ENCODE data around the gene SLC6A17.

The SLC6A17 gene

GRCh38 chr1:110161849-110162248 lies 11.6 kb downstream of the SLC6A17 start:
- no peak for TF ChIP-seq ZFX (IDR thresholded peaks at IDR 0.05; ENCODE audit: borderline replicate concordance)
- TF ChIP-seq, protein P1, sequence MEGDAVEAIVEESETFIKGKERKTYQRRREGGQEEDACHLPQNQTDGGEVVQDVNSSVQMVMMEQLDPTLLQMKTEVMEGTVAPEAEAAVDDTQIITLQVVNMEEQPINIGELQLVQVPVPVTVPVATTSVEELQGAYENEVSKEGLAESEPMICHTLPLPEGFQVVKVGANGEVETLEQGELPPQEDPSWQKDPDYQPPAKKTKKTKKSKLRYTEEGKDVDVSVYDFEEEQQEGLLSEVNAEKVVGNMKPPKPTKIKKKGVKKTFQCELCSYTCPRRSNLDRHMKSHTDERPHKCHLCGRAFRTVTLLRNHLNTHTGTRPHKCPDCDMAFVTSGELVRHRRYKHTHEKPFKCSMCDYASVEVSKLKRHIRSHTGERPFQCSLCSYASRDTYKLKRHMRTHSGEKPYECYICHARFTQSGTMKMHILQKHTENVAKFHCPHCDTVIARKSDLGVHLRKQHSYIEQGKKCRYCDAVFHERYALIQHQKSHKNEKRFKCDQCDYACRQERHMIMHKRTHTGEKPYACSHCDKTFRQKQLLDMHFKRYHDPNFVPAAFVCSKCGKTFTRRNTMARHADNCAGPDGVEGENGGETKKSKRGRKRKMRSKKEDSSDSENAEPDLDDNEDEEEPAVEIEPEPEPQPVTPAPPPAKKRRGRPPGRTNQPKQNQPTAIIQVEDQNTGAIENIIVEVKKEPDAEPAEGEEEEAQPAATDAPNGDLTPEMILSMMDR (IDR thresholded peaks at IDR 0.05), result no peak

DNA sequence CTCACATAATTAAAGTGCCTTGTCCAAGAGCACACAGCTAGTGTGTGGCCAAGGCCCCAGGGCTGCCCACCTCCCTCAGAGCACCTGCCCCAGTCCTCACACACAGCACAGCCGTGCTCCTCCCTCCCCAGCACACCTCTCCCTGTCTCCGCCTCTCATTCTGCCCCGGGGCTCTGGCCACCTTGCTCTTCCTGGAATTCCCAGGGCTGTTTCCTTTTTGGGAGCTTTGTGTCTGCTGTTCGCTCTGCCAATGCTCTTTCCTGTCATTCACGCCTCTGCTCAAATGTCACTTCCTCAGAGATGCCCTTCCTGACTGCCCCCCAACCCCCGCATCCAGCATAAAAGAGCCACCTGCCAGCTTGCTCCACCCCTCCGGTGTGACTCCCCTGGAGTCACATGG lies 13.3 kb downstream of the SLC6A17 start:
- no peak overlapping the region for H3K27ac ChIP-seq

More at GRCh38 chr1:110161849-110162248, 11.6 kb downstream of the SLC6A17 start:
- H3K27ac ChIP-seq, result no peak overlapping the region

GRCh38 chr1:110164725-110165350 lies 14.5 kb downstream of the SLC6A17 start:
- TF ChIP-seq ZFX (IDR thresholded peaks at IDR 0.05; ENCODE audit: borderline replicate concordance), result no peak
- TF ChIP-seq, protein P1 (IDR thresholded peaks at IDR 0.05), result no peak
- H3K27ac ChIP-seq, result no peak overlapping the region

More for the DNA sequence above, 13.3 kb downstream of the SLC6A17 start:
- TF ChIP-seq, protein P1 (IDR thresholded peaks at IDR 0.05), result no peak
- no peak for TF ChIP-seq ZFX (IDR thresholded peaks at IDR 0.05; ENCODE audit: borderline replicate concordance)

GRCh38 chr1:110165761-110166231 lies 15.5 kb downstream of the SLC6A17 start:
- TF ChIP-seq ZFX (IDR thresholded peaks at IDR 0.05; ENCODE audit: borderline replicate concordance), result no peak
- TF ChIP-seq, protein P1 (IDR thresholded peaks at IDR 0.05), result no peak
- H3K27ac ChIP-seq, result no peak overlapping the region; the same call in 1 of the 2 replicates

DNA sequence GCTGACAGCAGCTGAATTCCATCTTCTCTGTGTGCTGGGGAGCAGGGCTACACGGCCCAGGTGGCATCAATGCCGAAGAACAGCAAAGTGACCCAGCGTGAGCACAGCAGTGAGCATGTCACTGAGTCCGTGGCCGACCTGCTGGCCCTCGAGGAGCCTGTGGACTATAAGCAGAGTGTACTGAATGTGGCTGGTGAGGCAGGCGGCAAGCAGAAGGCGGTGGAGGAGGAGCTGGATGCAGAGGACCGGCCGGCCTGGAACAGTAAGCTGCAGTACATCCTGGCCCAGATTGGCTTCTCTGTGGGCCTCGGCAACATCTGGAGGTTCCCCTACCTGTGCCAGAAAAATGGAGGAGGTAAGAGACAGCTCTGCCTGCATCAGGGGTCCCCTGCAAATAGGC lies 16.6 kb downstream of the SLC6A17 start:
- no peak overlapping the region for H3K27ac ChIP-seq
- TF ChIP-seq, protein P1 (IDR thresholded peaks at IDR 0.05), result no peak
- no peak for TF ChIP-seq ZFX (IDR thresholded peaks at IDR 0.05; ENCODE audit: borderline replicate concordance)

DNA sequence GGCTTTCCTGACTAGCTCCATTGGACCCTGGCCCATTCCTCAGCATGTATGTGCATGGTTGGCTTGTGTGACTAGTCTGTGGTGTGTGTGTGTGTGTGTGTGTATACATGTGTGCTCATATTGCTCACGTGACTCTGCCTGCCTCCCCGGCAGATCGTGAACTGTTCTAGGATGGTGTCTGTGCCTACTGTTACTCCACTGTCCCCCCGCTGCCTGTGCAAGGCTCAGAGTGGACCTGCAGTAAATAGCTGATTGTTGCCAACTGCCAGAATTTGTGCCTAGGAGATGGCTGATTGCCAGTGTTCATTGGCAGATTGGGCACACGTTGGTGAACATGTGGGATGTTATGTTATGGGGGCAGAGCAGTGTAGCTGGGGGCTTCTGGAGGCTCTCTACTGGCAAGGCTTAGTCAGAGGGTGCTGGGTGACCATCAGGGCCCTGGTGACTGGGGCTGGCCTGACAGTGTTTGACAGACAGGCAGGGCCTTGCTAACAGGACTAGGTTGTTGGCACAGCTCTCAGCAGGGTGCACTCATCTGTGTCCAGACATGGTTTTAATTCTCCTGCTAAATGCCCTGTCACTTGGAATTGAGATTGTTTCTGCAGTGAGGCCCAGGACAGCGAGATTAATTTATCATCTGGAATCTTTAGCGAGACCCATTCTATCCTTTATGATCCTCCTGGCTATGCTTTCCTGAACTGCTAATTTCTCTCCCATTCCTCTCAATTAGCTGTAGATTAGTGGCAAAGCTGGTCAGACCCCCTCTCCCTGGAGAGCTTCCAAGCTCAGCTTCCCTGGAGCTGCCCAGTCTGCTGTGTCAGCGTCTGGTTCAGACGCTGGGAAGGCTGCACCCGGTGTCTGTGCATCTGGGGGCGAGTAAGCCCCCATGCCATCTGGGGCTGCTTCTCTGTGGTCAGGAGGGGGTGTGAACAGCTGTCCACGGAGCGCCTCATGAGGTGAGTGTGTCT lies 20.8 kb downstream of the SLC6A17 start:
- H3K27ac ChIP-seq, result no peak overlapping the region
- TF ChIP-seq ZFX (IDR thresholded peaks at IDR 0.05; ENCODE audit: borderline replicate concordance), result no peak
- TF ChIP-seq, protein P1 (IDR thresholded peaks at IDR 0.05), result no peak

All from 22Rv1 (cell line).